GM12878 (cell line): ENCODE measurements around the gene CCDC112. TPM values are rescaled to one million over a fixed set of nuclear protein-coding genes. Genes with fewer than 3 reads are reported as not detected.

Experiments used
- ATAC-seq: fragments of 200-7000 bp; cut with Tn5 transposase; 3 replicates; pipeline ENCODE4 v1.9.1; 2020; ENCODE audit warnings: mild to moderate bottlenecking, moderate library complexity
- BruUV-seq: library from RNA; stranded (reverse); fragments of 400-500 nt; replicated peaks from 2 replicates; lab custom pipeline; 2021; lab: Mats Ljungman, UMichigan
- CTCF ChIA-PET: fragments of 300-600 bp; sonication (Branson Sonifier 250); formaldehyde crosslinking; extraction: SDS; loops from one replicate; lab custom pipeline; 2021; ENCODE audit warnings: inconsistent platforms; lab: Yijun Ruan, JAX
- POLR2A ChIA-PET: fragments of 350-600 bp; formaldehyde crosslinking; extraction: SDS; loops from one replicate; lab custom pipeline; 2021; ENCODE audit warnings: inconsistent platforms; lab: Charles Lee
- RAD21 ChIA-PET: fragments of 300-600 bp; sonication (Branson Sonifier 250); formaldehyde crosslinking; loops from one replicate; lab custom pipeline; 2023; ENCODE audit warnings: antibody characterized with exemption; ENCODE audit not compliant: unreplicated experiment; lab: Charles Lee
- SMC1A ChIA-PET: fragments of 300-600 bp; sonication (Branson Sonifier 250); formaldehyde crosslinking; loops from one replicate; lab custom pipeline; 2023; ENCODE audit not compliant: unreplicated experiment, uncharacterized antibody; lab: Charles Lee
- DNase-seq: peaks from one replicate; pipeline ENCODE4 v3.0.0-alpha.2; 2011; ENCODE audit warnings: low read depth, low spot score
- FAIRE-seq: peaks from 3 replicates; lab custom pipeline; 2011; peaks lifted over from hg19 to GRCh38; lab: Jason Lieb, UNC
- H2AFZ ChIP-seq: 2 replicates; pipeline ENCODE4 v1.6.0; 2011; ENCODE audit warnings: low read depth, low read length, control low read depth; ENCODE audit not compliant: control insufficient read depth
- H3K27ac ChIP-seq: 2 replicates; pipeline ENCODE4 v1.5.1; 2011; ENCODE audit warnings: control low read depth; ENCODE audit not compliant: control insufficient read depth, insufficient read depth
- H3K27me3 ChIP-seq, 2 experiments: replicated peaks in 1 of 2; 2 replicates each; pipeline versions ENCODE4 v1.6.0 to v1.6.1; 2011; ENCODE audit warnings: low read length in 1 of 2; ENCODE audit not compliant: control insufficient read depth in 2 of 2, insufficient read depth in 2 of 2
- H3K36me3 ChIP-seq, 2 experiments: 2 replicates each; pipeline ENCODE4 v1.5.1; 2011; ENCODE audit warnings: low read length in 1 of 2; ENCODE audit not compliant: control insufficient read depth in 2 of 2, insufficient read depth in 2 of 2
- H3K4me1 ChIP-seq: 2 replicates; pipeline ENCODE4 v1.6.1; 2011; ENCODE audit warnings: mild to moderate bottlenecking, low read length, moderate library complexity, mixed read lengths; ENCODE audit not compliant: control insufficient read depth, insufficient read depth
- H3K4me2 ChIP-seq: 2 replicates; pipeline ENCODE4 v1.6.0; 2011; ENCODE audit warnings: control low read depth; ENCODE audit not compliant: control insufficient read depth, insufficient read depth
- H3K4me3 ChIP-seq: fragments of 200-600 bp; sonication (generic); 2 replicates; pipeline ENCODE4 v1.5.1; 2016
- H3K79me2 ChIP-seq: 2 replicates; pipeline ENCODE4 v1.6.0; 2011; ENCODE audit warnings: low read length; ENCODE audit not compliant: control insufficient read depth, insufficient read depth
- H3K9ac ChIP-seq: 2 replicates; pipeline ENCODE4 v1.8.0; 2011; ENCODE audit warnings: low read length, control low read depth, mixed read lengths; ENCODE audit not compliant: control insufficient read depth, insufficient read depth
- H3K9me3 ChIP-seq: replicated peaks from 3 replicates; pipeline ENCODE4 v1.5.1; 2011; ENCODE audit warnings: mild to moderate bottlenecking, low read length; ENCODE audit not compliant: control insufficient read depth, insufficient read depth
- H4K20me1 ChIP-seq: 2 replicates; pipeline ENCODE4 v1.6.0; 2011; ENCODE audit not compliant: control insufficient read depth, insufficient read depth
- BRCA1 ChIP-seq: IDR thresholded peaks from 2 replicates; pipeline ENCODE4 v1.6.1; 2011; ENCODE audit warnings: low read depth, low read length, improper control_type of control experiment
- CREM ChIP-seq: IDR thresholded peaks from 2 replicates; pipeline ENCODE4 v1.6.1; 2014; ENCODE audit warnings: antibody characterized with exemption, low read depth
- NFIC ChIP-seq: IDR thresholded peaks from 2 replicates; pipeline ENCODE4 v1.6.1; 2012; ENCODE audit warnings: low read depth, mild to moderate bottlenecking, inconsistent platforms, low read length, moderate library complexity
- PRDM15 ChIP-seq: fragments of 450-650 bp; formaldehyde crosslinking; IDR thresholded peaks from 2 replicates; pipeline ENCODE4 v1.4.0; 2020; ENCODE audit warnings: mild to moderate bottlenecking, moderate library complexity
- RUNX3 ChIP-seq: IDR thresholded peaks from 2 replicates; pipeline ENCODE4 v1.6.1; 2012; ENCODE audit warnings: low read length, inconsistent platforms
- SIX5 ChIP-seq: IDR thresholded peaks from 2 replicates; pipeline ENCODE4 v1.6.1; 2011; ENCODE audit warnings: mild to moderate bottlenecking, low read depth, low read length, moderate library complexity; ENCODE audit not compliant: severe bottlenecking
- SKIL ChIP-seq: fragments of 450-650 bp; IDR thresholded peaks from 2 replicates; pipeline ENCODE4 v1.6.1; 2017; ENCODE audit warnings: mild to moderate bottlenecking, low read depth, inconsistent platforms; ENCODE audit not compliant: poor library complexity, severe bottlenecking
- SPI1 ChIP-seq: IDR thresholded peaks from 2 replicates; pipeline ENCODE4 v1.6.1; 2011; ENCODE audit warnings: low read depth, mild to moderate bottlenecking, low read length, moderate library complexity, borderline replicate concordance; ENCODE audit not compliant: insufficient read depth
- YBX1 ChIP-seq: fragments of 450-650 bp; IDR thresholded peaks from 2 replicates; pipeline ENCODE4 v1.6.1; 2016; ENCODE audit warnings: antibody characterized with exemption
- YY1 ChIP-seq: IDR thresholded peaks from 2 replicates; pipeline ENCODE4 v1.6.1; 2011; ENCODE audit warnings: low read depth, mild to moderate bottlenecking, low read length
- ZNF207 ChIP-seq: fragments of 450-650 bp; IDR thresholded peaks from 2 replicates; pipeline ENCODE4 v1.6.1; 2014; ENCODE audit warnings: antibody characterized with exemption, mild to moderate bottlenecking, borderline replicate concordance
- ZNF384 ChIP-seq: IDR thresholded peaks from 2 replicates; pipeline ENCODE4 v1.6.1; 2012; ENCODE audit warnings: low read depth, mild to moderate bottlenecking, low read length, improper control_type of control experiment, borderline replicate concordance
- WGBS: methylation state at CpG from one replicate; pipeline ENCODE4 v1.1.6; 2016; ENCODE audit warnings: low lambda C conversion rate; ENCODE audit not compliant: insufficient replicate concordance, insufficient coverage; ENCODE audit errors: missing lambda C conversion rate; 5-methylcytosine and 5-hydroxymethylcytosine counted together
- in situ Hi-C: fragments of 300-500 bp; cut with MboI; formaldehyde crosslinking; loops from 9 replicates; pipeline ENCODE4 v1.14.3; 2018; ENCODE audit warnings: mixed read lengths
- intact Hi-C: fragments of 100-400 bp; cut with micrococcal nuclease; formaldehyde crosslinking; loops from one replicate; pipeline ENCODE4 v1.14.2; 2022; ENCODE audit not compliant: unreplicated experiment
- polyA plus RNA-seq, 11 experiments: library from polyadenylated mRNA; depleted of rRNA in 4 of 11; unstranded in 6 of 11; stranded (reverse) in 5 of 11; fragments of >200 nt; fragmentation: Nextera tagmentation in 4 of 11; fragmentation: Illumina TruSeq in 1 of 11; extraction: Ambion mirVana in 4 of 11; extraction: Trizol in 1 of 11; gene quantifications; 1 replicate in 1 of 11; 2 replicates in 10 of 11; pipeline versions ENCODE4 v1.2.1 to v1.2.3, GENCODE V29; 2011 to 2016; ENCODE audit warnings: inconsistent platforms in 2 of 11, missing spikeins in 2 of 11, low read depth in 1 of 11
- total RNA-seq, 4 experiments: library from RNA; depleted of rRNA in 3 of 4; stranded (reverse); fragments of >200 nt in 3 of 4; fragmentation: Illumina TruSeq in 1 of 4; extraction: Trizol in 1 of 4; gene quantifications; 2 replicates each; pipeline versions ENCODE4 v1.2.1 to v1.2.3, GENCODE V29; 2013 to 2021
- TF ChIP-seq, protein P1 (sequence below): fragments of 450-650 bp; IDR thresholded peaks from 2 replicates; pipeline ENCODE4 v1.6.1; 2016; ENCODE audit warnings: mild to moderate bottlenecking
- TF ChIP-seq, protein P2 (sequence below): fragments of 450-650 bp; IDR thresholded peaks from 2 replicates; pipeline ENCODE4 v1.6.1; 2017; ENCODE audit warnings: antibody characterized with exemption, mild to moderate bottlenecking, moderate library complexity

Gene CCDC112
- total and polyA plus RNA-seq, 10 of the 15 experiments (the other 5 are each of a cell fraction or from before 2014, with no cell fraction given) = 0.12 to 2.0 (median 0.58) TPM

DNA sequence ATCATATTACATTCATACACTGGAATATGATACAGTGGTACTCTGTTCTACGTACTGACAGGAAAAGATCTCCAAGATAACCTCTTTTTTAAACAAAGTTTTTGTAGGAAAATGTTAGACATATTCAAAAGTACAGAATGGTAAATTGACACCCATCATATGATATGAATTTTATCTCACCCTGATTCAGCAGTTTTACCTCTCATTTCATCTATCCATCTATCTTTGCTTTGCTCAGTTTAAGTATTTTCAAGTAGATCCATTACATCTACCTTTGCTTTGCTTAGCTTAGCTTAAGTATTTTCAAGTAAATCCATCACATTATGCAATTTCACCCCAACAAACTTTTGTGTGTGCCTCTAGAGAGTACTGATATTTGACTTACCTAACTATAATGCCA lies 14.3 kb downstream of the CCDC112 start (continued):
- TF ChIP-seq SKIL (no peak), YBX1 (no peak)

DNA sequence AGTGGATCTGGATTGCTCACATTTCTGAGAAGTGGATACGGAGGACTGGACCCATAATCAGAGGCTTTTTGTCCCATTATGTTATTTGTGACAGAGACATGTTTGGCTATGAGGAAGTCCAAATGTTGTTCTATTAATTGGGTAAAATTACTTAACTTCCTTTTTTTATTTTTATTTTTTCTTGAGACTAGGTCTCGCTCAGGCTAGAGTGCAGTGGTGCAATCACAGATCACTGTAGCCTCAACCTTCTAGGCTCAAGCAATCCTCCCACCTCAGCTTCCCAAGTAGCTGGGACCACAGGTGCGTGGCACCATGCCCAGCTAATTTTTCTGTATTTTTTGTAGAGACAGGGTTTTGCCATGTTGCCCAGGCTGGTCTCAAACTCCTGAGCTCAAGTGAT lies 21.9 kb downstream of the CCDC112 start:
- Histone ChIP-seq H3K9me3 (no peaks in the 10 kb centered on the region), H3K79me2 (no peaks in the 10 kb centered on the region), H3K27me3 (no peaks in the 10 kb centered on the region), H2AFZ (no peak overlapping the region), H4K20me1 (no peaks in the 10 kb centered on the region), H3K4me1 (no peaks in the 10 kb centered on the region), H3K27ac (no peak overlapping the region), H3K4me3 (no peak overlapping the region), H3K4me2 (no peak overlapping the region), H3K9ac (no peak overlapping the region), H3K36me3 (no peaks in the 10 kb centered on the region)
- in situ Hi-C loops (no loop called here), intact Hi-C loops (no loop called here)
- DNase-seq (no peak), FAIRE-seq (no peak), ATAC-seq (no peak)
- ChIA-PET SMC1A (interaction anchor here (1.8 to 2.6 kb wide), 2 partner anchors 11 kb away, joined by 4 to 11 read pairs; partner anchors contain the start of gene PGGT1B), CTCF (interaction anchor here (1.5 to 2.0 kb wide), 3 partner anchors 9 to 177 kb away, joined by 4 read pairs; no protein-coding TSS in a partner anchor), POLR2A (no interaction called here), RAD21 (no interaction called here)
- 18% methylated on average over 3 of the region's 3 CpGs for WGBS
- no TSS peak for BruUV-seq
- no peak for TF ChIP-seq PRDM15 (CRISPR knock-in tag)
- TF ChIP-seq ZNF384 = no peak
- no peak for TF ChIP-seq NFIC
- no peak for TF ChIP-seq YY1
- TF ChIP-seq ZNF207 = no peak
- TF ChIP-seq CREM = no peak
- TF ChIP-seq RUNX3 = no peak
- no peak for TF ChIP-seq SPI1
- TF ChIP-seq, protein P1, sequence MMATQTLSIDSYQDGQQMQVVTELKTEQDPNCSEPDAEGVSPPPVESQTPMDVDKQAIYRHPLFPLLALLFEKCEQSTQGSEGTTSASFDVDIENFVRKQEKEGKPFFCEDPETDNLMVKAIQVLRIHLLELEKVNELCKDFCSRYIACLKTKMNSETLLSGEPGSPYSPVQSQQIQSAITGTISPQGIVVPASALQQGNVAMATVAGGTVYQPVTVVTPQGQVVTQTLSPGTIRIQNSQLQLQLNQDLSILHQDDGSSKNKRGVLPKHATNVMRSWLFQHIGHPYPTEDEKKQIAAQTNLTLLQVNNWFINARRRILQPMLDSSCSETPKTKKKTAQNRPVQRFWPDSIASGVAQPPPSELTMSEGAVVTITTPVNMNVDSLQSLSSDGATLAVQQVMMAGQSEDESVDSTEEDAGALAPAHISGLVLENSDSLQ = no peak
- no peak for TF ChIP-seq SIX5
- TF ChIP-seq BRCA1 = no peak
- TF ChIP-seq, protein P2, sequence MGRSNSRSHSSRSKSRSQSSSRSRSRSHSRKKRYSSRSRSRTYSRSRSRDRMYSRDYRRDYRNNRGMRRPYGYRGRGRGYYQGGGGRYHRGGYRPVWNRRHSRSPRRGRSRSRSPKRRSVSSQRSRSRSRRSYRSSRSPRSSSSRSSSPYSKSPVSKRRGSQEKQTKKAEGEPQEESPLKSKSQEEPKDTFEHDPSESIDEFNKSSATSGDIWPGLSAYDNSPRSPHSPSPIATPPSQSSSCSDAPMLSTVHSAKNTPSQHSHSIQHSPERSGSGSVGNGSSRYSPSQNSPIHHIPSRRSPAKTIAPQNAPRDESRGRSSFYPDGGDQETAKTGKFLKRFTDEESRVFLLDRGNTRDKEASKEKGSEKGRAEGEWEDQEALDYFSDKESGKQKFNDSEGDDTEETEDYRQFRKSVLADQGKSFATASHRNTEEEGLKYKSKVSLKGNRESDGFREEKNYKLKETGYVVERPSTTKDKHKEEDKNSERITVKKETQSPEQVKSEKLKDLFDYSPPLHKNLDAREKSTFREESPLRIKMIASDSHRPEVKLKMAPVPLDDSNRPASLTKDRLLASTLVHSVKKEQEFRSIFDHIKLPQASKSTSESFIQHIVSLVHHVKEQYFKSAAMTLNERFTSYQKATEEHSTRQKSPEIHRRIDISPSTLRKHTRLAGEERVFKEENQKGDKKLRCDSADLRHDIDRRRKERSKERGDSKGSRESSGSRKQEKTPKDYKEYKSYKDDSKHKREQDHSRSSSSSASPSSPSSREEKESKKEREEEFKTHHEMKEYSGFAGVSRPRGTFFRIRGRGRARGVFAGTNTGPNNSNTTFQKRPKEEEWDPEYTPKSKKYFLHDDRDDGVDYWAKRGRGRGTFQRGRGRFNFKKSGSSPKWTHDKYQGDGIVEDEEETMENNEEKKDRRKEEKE = no peak
